HFFc6 (cell line): ENCODE data around the gene SIVA1. TPM values are rescaled to one million over a fixed set of nuclear protein-coding genes. Genes with fewer than 3 reads are reported as not detected.

Experiments
- DNase-seq: peaks from one replicate; pipeline ENCODE4 v3.0.0-alpha.2; 2018
- H3K27ac Mint-ChIP-seq: 2 replicates; pipeline ENCODE4 v1.8.0; 2020; ENCODE audit warnings: mild to moderate bottlenecking, mixed read lengths
- H3K27me3 Mint-ChIP-seq: 2 replicates; pipeline ENCODE4 v1.8.0; 2021; ENCODE audit warnings: mild to moderate bottlenecking, moderate library complexity, mixed read lengths; ENCODE audit not compliant: insufficient read depth
- H3K36me3 Mint-ChIP-seq: 2 replicates; pipeline ENCODE4 v1.8.0; 2021; ENCODE audit warnings: low read depth, mixed read lengths
- H3K4me1 Mint-ChIP-seq: 2 replicates; pipeline ENCODE4 v1.8.0; 2020; ENCODE audit warnings: low read depth, mixed read lengths
- H3K4me3 Mint-ChIP-seq: 2 replicates; pipeline ENCODE4 v1.8.0; 2020; ENCODE audit warnings: mild to moderate bottlenecking, moderate library complexity, mixed read lengths
- H3K9me3 Mint-ChIP-seq: 2 replicates; pipeline ENCODE4 v1.8.0; 2020; ENCODE audit warnings: mild to moderate bottlenecking, mixed read lengths
- CTCF ChIP-seq: fragments of 200-600 bp; sonication (generic); IDR thresholded peaks from 2 replicates; pipeline ENCODE4 v1.5.0; 2021; ENCODE audit warnings: antibody characterized with exemption, mild to moderate bottlenecking
- total RNA-seq, 6 experiments: library from RNA; stranded (reverse); fragmentation: NEBNext Ultra II Directional; extraction: Animal tissue kit (Norgen Biotek cat#: 25700); gene quantifications; 2 replicates in 1 of 6; 3 replicates in 5 of 6; pipeline ENCODE4 v1.2.3, GENCODE V29; 2021

The SIVA1 gene
- total RNA-seq, 6 experiments from 2014 or later: 78.3 to 95.8 (median 82.5) TPM

DNA sequence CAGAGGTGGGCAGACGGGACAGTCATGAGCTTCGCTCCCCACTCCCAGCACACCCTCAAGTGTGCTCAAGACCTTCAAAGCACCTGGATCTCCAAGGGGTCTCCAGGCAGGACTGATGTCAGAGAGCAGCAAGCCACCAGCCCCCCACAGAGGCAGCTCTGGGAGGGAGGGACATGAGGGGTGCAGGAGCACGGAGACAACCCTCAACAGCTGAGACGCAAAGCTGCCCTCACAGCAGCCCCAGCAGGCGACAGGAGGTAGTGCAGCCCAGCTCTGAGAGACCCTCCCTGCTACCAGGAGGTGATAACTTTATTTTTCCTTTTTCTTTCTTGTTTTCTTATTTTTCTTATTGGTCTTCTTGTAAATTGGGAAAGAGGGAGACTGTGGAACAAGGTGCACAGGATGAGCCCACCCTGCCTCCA lies 17.9 kb downstream of the SIVA1 start:
- TF ChIP-seq CTCF: peak; percentile 79
- Mint-ChIP-seq H3K36me3 (peaks cover 11% of the 10 kb centered on the region), H3K27me3 (peaks cover 4% of the 10 kb centered on the region), H3K9me3 (no peaks in the 10 kb centered on the region), H3K4me1 (peaks cover 8% of the 10 kb centered on the region; the same call in 1 of the 2 replicates), H3K27ac (no peak overlapping the region; the same call in 1 of the 2 replicates), H3K4me3 (no peak overlapping the region)
- no peak for DNase-seq

- Mint-ChIP-seq H3K36me3 (peaks cover 11% of the 10 kb centered on the region), H3K9me3 (no peaks in the 10 kb centered on the region), H3K4me1 (peaks cover 8% of the 10 kb centered on the region; the same call in 1 of the 2 replicates), H3K27me3 (peaks cover 4% of the 10 kb centered on the region), H3K4me3 (no peak overlapping the region), H3K27ac (no peak overlapping the region; the same call in 1 of the 2 replicates)
- DNase-seq: no peak
- no peak for TF ChIP-seq CTCF
Observed at GRCh38 chr14:104771374-104771773, 18.4 kb downstream of the SIVA1 start.

GRCh38 chr14:104771918-104772706 lies 19.2 kb downstream of the SIVA1 start:
- Mint-ChIP-seq H3K4me3 (no peak overlapping the region; the same call in 1 of the 2 replicates), H3K4me1 (peaks cover 8% of the 10 kb centered on the region; the same call in 1 of the 2 replicates), H3K27ac (no peak overlapping the region), H3K9me3 (no peaks in the 10 kb centered on the region), H3K36me3 (peaks cover 11% of the 10 kb centered on the region), H3K27me3 (peaks cover 6% of the 10 kb centered on the region)
- DNase-seq: no peak
- TF ChIP-seq CTCF: no peak

- Mint-ChIP-seq H3K27ac (no peak overlapping the region), H3K36me3 (peaks cover 11% of the 10 kb centered on the region), H3K4me3 (no peak overlapping the region; the same call in 1 of the 2 replicates), H3K4me1 (peaks cover 8% of the 10 kb centered on the region; the same call in 1 of the 2 replicates), H3K9me3 (no peaks in the 10 kb centered on the region), H3K27me3 (peaks cover 6% of the 10 kb centered on the region)
- TF ChIP-seq CTCF: no peak
- DNase-seq: no peak
Observed at GRCh38 chr14:104772707-104773504, 20.0 kb downstream of the SIVA1 start.

GRCh38 chr14:104773505-104774452 lies 20.8 kb downstream of the SIVA1 start:
- Mint-ChIP-seq H3K27ac (no peak overlapping the region), H3K4me1 (peaks cover 6% of the 10 kb centered on the region; the same call in 1 of the 2 replicates)

More at GRCh38 chr14:104773505-104774452, 20.8 kb downstream of the SIVA1 start:
- Mint-ChIP-seq H3K27me3 (peaks cover 6% of the 10 kb centered on the region), H3K4me3 (no peak overlapping the region; the same call in 1 of the 2 replicates), H3K9me3 (no peaks in the 10 kb centered on the region), H3K36me3 (peaks cover 11% of the 10 kb centered on the region)
- peak; percentile 45; the same call in 1 of the 2 replicates for TF ChIP-seq CTCF
- no peak for DNase-seq
